GM19438 (cell line): ENCODE data around the gene ADAMTS3.

Experiments
- ATAC-seq: cut with Tn5 transposase; IDR thresholded peaks from one replicate; pipeline ENCODE4 v1.9.1; 2021; ENCODE audit warnings: low read depth; ENCODE audit not compliant: unreplicated experiment

The ADAMTS3 gene

DNA sequence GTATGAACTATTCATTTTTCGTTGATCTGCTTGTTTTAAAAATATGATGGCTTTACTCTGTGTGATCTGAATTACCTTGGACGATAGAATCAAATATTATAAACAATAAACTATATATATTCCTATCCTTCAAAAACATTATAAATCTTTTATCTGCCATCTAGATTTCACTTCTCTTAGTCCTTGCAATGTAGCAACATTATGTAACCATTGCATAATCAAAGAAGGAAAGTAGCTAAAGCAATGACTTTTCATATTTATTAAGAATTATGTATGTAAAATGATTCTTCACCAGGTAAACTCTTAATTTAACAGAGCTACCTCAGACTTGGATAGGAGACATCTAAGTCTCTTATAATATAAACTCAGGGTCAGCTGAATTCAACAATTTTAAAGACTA is 210.5 kb downstream of the ADAMTS3 start:
- no peak for ATAC-seq

DNA sequence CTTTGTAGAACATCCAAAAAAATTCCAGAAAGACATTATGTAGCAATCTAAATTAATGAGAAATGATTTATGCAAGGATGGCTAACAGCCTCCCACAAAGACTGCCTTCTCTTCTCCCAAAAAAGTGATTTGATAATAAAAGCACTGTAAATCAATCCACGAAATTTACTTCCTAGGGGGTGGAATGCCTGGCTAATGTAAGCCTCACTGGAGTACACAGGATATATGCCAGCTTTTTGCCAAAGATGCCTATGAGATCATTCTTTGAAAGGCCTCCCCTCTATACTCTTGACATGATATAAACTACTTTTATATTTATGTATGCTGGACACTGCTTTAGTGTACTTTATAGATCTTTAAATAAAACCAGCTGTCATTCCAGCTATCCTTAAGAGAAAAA is 211.1 kb downstream of the ADAMTS3 start:
- no peak for ATAC-seq

- ATAC-seq = no peak
These were observed 216.3 kb downstream of the ADAMTS3 start for GRCh38 chr4:72352711-72353110.

DNA sequence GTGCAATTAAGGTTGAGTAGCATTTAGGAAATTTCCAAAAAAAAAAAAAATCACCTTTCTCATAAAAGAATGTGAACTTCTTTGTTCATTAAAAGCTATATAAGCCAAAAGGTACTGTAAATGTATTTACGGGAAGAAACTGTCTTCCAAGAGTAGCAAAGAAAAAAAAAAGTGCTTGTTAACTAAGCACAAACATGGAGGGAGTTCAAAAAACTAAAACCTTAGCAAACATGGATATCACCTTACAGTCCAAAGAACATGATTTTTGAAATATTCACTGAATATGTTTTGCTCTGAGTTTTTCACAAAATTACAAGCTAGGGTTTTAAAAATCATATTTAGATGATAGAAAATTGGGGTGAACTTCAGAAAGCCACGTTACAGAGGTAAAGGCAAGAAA is 217.5 kb downstream of the ADAMTS3 start:
- ATAC-seq = no peak

- no peak for ATAC-seq
These were observed 220.3 kb downstream of the ADAMTS3 start for GRCh38 chr4:72348701-72349100.

DNA sequence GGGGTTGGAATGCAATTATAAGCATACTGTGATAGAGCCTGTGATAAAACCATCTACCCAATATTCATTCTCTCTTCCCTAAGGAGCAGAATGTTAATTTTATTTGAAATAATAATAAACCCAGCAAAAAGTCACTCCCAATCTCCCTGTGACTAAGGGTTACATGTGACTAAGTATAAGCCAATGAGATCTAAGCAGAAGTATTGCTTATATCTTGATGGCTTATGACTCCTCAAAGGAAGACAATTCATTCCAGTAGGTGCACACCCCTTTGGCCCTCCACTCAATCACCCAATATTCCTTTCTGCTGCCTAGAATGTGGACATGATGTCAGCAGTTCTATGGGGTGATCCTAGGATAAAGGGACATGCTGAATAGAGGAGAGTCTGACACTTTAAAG is 224.6 kb downstream of the ADAMTS3 start:
- ATAC-seq = no peak

DNA sequence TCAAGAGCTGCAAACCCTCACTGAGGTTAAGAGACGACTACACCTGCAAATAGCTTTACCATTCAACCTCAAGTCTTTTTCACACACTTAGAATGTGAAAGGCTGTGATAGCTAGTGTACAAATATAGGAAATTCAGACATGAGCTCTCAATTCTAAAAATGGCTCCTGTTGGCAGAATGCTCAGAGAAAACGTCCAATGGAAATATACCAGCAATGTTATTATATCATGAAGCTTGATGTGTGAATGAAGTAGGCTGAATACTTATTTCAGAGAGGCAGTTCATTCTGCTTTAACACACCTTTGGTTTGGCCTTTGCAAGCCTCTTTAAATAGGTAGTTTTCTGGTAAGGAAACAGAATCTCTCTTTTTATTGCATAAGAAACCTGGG is 227.6 kb downstream of the ADAMTS3 start:
- ATAC-seq = no peak

- ATAC-seq = no peak
These were observed 228.1 kb downstream of the ADAMTS3 start for GRCh38 chr4:72340803-72341431.

GRCh38 chr4:72338060-72338459 is 231.0 kb downstream of the ADAMTS3 start:
- ATAC-seq = no peak

DNA sequence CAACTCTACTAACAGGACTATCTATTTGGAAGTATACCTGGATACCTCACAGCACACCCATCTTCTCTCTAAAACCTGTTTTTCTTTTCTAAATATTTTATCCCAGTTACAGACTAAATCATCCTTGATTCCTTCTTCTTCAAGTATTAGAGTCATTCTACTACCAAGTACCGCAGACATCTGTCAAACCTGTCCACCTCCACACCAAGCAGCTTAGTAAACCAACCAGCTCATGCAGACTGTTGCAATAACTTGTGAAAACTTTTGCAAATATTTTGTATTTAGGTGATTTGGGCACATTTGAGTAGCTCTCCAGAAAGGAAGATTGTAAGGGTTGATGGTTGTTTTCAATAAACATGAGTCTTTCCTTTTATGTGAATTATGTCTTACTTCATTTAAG is 238.6 kb downstream of the ADAMTS3 start:
- ATAC-seq = no peak

DNA sequence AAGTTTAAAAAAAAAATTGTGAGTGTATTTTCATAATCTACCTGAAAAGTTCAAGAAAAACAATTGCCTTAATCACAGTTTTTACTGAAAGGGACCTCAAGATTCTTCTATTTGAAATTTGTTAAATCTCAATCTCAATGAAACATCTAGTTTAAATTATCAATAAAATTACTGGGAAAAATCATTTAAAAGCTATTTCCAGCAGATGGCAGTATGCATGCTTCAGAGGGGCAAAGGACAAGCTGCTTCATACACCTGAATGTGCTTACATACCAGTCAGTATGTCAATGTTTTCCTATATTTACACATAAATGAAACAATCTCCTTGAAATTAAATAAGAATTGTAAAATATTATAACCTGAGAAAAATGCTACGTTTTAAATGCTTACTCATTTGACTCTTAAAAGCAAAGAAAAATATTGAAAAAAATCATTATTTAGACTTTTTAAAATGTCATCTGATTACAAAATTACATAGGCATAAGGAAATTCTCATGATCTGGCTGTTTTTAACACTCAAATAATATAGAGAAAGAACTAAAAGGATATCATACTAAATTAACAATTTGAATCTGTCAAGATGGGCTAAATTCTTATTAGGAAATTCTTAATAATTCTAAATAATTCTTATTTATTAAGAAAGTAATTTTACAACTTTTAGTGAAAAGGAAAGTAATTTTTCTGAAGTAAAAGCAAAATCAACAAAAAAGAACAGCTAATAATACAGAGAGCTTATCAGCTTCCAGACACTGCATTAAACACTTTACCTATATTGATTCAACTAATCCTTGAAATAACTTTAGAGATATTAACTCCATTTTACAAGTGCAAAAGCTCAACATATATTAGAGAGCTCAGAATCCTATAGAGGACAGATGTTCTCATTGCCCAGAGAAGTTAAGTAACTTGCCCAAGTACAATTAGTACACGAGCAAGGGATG is 242.1 kb downstream of the ADAMTS3 start:
- no peak for ATAC-seq

- no peak for ATAC-seq
These were observed 243.8 kb downstream of the ADAMTS3 start for GRCh38 chr4:72325215-72325614.

GRCh38 chr4:72323227-72323626 is 245.8 kb downstream of the ADAMTS3 start:
- ATAC-seq = no peak

DNA sequence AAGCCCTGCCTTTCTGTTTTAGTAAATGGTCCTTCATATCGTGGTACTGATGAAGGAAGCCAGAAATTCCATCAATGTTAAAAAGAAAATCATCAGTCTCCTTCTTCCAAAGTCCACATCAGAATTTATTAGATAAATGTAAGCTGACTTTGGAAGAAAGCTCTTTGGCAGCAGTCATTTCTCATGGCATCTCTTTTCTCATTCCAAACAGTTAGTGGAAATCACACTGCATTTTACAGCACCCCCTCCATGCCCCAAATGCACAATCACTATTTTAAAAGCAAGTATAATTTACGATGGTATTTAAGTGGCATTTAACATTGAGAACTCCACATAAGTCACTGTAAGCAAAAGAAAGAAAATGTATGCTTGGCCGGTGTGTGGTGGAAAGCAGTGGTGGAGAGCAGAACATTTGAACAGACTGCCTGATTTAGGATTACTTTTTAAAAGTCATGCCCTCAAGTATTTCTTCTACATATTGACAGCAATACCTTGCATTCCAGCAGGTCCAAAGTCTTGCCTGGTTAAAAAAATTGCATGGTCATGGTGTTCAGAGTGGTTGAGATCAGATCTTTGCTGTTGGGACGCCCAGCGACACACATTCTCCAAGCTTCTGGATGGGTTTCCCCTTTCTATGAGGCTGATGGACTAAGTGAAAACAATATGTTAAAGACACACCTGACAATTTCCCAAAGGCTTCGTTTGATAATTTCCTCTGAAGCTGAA is 248.6 kb downstream of the ADAMTS3 start:
- no peak for ATAC-seq

- no peak for ATAC-seq
These were observed 249.4 kb downstream of the ADAMTS3 start for GRCh38 chr4:72319601-72320021.

GRCh38 chr4:72318421-72319170 is 250.4 kb downstream of the ADAMTS3 start:
- no peak for ATAC-seq

DNA sequence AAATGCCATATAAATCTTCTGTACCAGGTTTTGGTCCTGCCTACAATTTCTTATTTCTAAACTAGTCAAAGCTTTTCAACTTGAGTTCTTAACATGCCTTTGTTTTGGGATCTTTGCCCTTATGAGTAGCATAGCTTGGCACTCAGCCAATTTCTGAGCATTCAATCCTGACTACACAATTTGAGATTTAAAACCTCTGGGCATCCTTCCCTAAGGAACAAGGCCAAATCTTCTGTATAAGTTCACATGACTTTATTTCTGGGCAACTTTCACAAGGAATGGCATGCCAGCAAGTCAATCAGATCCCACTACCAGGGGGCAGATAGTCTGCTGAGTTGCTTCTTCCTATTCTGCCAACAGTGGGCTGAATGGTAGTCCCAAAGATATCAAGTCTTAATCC is 254.2 kb downstream of the ADAMTS3 start:
- no peak for ATAC-seq

DNA sequence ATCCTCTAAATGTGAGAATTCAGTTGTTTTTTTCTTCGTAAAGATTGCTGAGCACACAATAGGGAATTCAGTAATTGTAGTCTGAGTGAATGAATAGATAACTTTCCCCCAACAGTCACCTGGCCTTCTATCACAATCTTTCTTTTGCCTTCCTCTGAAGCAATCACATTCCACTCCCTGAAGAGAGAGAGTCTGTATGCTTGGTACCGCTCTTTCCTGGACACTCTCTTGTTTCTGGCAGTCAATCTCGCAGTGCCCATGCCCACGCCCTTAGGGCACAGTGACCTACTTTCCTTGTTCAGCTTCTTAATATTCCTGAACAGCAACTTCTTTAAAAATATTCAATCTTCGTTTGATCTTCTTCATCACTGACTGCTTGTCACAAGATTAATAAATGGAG is 255.9 kb downstream of the ADAMTS3 start:
- no peak for ATAC-seq

DNA sequence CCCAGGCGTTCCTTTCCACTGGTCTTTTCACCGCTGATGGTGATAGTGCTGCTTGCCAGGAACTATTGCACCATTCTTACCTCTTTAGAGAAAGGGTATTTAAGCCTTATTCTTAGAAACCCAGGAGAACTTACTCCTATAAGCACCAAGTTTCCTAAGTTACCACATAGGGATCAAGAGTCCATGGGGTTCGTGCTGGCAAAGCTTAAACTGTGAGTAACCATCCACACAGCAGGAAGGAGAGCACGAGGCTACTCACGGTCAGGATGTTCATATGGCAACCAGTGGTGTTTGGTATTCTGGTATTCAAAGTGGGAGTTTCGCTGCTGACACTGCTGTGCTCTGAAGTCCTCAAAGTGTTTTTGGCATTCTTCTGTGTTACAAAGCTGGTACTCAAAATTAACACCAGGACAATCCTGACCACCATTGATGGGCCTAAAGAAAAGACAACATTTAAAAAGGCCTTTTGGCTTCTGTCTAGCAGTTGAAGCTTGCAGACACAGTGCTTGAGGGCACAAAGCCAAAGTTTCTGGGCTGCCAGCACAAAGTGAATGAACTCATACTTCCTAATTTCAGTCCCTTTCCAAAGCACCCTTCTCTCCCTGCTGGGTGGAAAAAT is 256.9 kb downstream of the ADAMTS3 start:
- no peak for ATAC-seq

GRCh38 chr4:72311291-72311690 is 257.7 kb downstream of the ADAMTS3 start:
- no peak for ATAC-seq
